ENCODE data around the gene NR1H4.

Gene NR1H4

DNA sequence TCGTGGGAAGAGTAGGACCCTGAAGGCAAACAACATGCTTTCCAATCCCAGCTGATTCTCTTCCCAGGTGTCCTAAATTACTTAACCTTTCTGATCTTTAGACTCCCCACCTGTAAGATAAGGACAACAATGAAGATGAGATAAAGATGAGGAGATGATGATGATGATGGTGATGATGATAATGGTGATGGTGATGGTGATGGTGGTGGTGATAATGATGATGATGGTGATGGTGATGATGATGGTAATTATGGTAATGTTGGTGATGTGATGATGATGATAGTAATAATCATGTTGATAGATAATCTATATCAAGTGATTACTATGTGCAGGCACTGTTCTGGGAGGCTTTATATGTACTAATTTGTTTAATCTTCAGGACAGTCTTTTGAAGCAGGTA lies 48.3 kb downstream of the NR1H4 start:
- TF ChIP-seq, protein P1, sequence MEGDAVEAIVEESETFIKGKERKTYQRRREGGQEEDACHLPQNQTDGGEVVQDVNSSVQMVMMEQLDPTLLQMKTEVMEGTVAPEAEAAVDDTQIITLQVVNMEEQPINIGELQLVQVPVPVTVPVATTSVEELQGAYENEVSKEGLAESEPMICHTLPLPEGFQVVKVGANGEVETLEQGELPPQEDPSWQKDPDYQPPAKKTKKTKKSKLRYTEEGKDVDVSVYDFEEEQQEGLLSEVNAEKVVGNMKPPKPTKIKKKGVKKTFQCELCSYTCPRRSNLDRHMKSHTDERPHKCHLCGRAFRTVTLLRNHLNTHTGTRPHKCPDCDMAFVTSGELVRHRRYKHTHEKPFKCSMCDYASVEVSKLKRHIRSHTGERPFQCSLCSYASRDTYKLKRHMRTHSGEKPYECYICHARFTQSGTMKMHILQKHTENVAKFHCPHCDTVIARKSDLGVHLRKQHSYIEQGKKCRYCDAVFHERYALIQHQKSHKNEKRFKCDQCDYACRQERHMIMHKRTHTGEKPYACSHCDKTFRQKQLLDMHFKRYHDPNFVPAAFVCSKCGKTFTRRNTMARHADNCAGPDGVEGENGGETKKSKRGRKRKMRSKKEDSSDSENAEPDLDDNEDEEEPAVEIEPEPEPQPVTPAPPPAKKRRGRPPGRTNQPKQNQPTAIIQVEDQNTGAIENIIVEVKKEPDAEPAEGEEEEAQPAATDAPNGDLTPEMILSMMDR (IDR thresholded peaks at IDR 0.05; ENCODE audit: low read length, missing control alignments), result no peak
- no peak for DNase-seq (ENCODE audit: low read depth)
- H3K4me3 ChIP-seq (replicated peaks; ENCODE audit: low read depth, low read length), result no peak overlapping the region

DNA sequence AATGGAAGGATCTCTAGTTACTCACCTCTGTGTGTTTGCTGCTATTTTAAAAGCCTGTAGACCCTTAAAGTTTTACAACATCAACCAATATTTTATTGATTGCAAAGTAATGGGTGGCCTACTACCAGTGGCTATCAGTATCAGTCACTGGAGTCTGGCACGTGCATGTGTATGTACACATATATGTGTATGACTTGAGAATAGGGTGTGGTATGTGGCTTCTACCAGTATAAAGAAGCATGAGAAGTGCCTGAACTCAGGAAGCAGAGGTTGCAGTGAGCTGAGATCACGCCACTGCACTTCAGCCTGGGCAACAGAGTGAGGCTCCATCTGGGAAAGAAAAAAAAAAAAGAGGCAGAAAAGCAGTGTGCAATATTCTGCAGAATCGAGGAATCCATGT lies 54.4 kb downstream of the NR1H4 start:
- no peak overlapping the region for H3K4me3 ChIP-seq (replicated peaks; ENCODE audit: low read depth, low read length)
- no peak for DNase-seq (ENCODE audit: low read depth)
- TF ChIP-seq, protein P1 (IDR thresholded peaks at IDR 0.05; ENCODE audit: low read length, missing control alignments), result no peak

DNA sequence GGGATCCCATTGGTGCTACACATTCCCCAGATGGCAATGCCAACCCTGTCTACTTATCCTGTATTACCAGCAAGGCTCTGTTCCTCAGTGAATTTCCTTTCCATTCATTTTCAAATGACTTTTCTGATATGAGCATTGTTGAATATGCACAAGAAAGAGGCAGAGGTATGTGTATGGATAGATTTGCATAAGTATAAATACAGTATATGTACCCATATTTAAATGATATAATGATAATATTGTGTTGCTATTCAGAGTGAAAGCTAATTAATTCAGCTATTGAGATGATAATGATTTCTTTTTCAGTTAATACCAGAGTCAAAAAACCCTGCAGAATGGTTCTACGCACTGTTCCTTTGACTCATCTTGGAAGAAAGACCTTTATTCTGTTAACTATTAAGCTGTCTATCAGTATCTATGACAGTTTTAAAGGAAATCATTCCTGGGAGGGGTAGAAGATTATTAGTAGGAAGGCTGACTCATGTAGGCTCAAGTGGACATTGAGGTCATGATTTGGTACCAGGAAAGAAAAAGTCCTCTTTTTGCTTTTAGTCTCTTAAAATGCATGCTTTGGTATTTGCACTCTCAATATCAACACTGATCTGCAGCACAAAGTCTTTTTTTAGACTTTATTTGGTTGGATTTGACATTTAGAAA lies 54.9 kb downstream of the NR1H4 start:
- TF ChIP-seq, protein P1 (IDR thresholded peaks at IDR 0.05; ENCODE audit: low read length, missing control alignments), result no peak
- no peak for DNase-seq (ENCODE audit: low read depth)
- no peak overlapping the region for H3K4me3 ChIP-seq (replicated peaks; ENCODE audit: low read depth, low read length)

DNA sequence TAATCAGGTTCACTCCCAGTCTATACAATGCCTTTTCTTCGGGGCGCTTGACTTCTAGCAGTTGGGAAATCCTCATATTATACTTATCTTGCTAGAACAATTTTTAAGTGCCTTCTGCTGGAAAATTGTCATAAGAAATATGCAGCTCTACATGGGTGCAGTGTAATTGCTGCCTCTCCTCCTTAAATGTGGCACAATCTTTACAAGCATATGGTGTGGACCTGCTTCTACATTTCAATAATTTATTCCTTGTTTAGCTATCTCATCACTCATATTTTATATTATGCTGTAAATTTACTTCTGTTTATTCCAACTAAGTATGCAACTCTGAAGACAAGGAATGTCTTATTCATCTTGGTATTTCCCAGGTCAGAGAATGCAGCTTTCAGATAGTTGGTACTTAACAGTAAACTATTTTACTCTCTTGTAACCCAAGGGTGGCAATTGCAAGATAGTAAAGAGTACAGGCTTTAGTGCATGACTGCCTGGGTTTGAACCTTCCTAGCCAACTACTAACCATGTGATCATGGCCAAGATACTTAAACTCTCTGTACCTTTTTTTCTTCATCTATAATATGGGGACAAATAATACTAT lies 56.2 kb downstream of the NR1H4 start:
- DNase-seq (ENCODE audit: low read depth), result no peak
- no peak overlapping the region for H3K4me3 ChIP-seq (replicated peaks; ENCODE audit: low read depth, low read length)
- TF ChIP-seq, protein P1 (IDR thresholded peaks at IDR 0.05; ENCODE audit: low read length, missing control alignments), result no peak

DNA sequence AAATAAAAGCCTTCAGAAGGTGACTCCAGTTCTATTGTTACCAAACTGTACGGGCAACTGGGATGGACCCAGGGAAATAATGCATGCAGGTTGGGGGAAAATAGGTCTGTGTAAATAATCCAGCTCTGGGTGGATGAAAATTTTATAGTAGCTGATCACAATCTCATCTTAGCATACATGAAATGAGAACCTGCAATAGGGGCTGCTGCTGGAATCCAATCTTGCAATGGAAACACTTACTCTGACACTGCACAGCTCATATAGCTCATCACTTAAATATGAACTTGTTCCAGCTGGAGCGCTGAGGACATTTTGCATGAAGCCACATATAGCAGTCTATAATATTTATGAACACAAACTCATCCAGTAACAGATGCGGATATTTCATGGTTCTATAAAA lies 59.7 kb downstream of the NR1H4 start:
- no peak overlapping the region for H3K4me3 ChIP-seq (replicated peaks; ENCODE audit: low read depth, low read length)
- DNase-seq (ENCODE audit: low read depth), result no peak
- TF ChIP-seq, protein P1 (IDR thresholded peaks at IDR 0.05; ENCODE audit: low read length, missing control alignments), result no peak

DNA sequence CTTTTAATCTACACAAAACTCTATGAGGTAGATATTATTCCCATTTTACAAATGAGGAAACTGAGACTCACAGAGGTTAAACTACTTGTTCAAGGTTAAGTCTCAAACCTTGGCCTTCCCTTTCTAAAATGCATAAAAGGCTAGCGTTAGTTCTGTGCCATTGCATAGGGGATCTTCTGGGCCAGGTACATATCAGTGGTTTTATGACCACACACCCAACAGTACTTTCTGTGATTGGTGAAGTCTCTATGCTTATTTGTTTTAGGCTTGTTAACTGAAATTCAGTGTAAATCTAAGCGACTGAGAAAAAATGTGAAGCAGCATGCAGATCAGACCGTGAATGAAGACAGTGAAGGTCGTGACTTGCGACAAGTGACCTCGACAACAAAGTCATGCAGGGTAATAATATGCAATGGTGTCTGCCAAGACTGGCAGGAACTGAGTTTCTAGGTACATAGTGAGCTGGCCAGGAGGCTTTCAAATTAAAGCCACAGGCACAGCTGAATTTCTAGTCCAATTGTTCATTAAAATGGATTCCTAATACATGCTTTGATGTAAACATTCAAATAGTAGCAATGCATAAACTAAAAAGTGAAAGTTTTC lies 61.1 kb downstream of the NR1H4 start:
- no peak for DNase-seq (ENCODE audit: low read depth)
- TF ChIP-seq, protein P1 (IDR thresholded peaks at IDR 0.05; ENCODE audit: low read length, missing control alignments), result no peak
- no peak overlapping the region for H3K4me3 ChIP-seq (replicated peaks; ENCODE audit: low read depth, low read length)
